ENCODE measurements around the gene PNLIP.

DNA sequence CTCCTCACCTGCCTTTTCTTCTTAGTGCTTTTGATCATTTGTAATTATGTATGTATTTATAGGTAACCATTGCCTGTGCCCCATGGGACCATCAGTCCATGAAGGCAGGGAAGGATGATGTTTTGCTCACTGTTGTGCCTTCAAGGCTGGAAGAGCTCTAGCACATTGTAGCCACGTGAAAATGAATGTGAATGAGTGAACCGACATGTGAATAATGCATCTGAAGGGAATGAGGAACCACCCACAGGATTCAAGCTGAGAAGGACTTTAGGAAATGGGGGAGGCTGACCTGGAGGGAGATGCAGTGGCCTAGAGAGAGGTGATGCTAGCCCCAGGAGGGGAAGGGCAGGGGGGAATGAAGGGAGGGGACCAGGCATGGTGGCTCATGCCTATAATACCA, 69.1 kb downstream of the PNLIP start:
- no peak for TF ChIP-seq POLR2A (IDR thresholded peaks at IDR 0.05)
- TF ChIP-seq, protein P1, sequence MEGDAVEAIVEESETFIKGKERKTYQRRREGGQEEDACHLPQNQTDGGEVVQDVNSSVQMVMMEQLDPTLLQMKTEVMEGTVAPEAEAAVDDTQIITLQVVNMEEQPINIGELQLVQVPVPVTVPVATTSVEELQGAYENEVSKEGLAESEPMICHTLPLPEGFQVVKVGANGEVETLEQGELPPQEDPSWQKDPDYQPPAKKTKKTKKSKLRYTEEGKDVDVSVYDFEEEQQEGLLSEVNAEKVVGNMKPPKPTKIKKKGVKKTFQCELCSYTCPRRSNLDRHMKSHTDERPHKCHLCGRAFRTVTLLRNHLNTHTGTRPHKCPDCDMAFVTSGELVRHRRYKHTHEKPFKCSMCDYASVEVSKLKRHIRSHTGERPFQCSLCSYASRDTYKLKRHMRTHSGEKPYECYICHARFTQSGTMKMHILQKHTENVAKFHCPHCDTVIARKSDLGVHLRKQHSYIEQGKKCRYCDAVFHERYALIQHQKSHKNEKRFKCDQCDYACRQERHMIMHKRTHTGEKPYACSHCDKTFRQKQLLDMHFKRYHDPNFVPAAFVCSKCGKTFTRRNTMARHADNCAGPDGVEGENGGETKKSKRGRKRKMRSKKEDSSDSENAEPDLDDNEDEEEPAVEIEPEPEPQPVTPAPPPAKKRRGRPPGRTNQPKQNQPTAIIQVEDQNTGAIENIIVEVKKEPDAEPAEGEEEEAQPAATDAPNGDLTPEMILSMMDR (IDR thresholded peaks at IDR 0.05) = no peak
- TF ChIP-seq EP300 (IDR thresholded peaks at IDR 0.05) = no peak
